GM12878 (cell line): ENCODE data around the gene DNAJA1. TPM values are rescaled to one million over a fixed set of nuclear protein-coding genes. Genes with fewer than 3 reads are reported as not detected.

ENCODE experiments used
- ATAC-seq: fragments of 200-7000 bp; cut with Tn5 transposase; 3 replicates; pipeline ENCODE4 v1.9.1; 2020; ENCODE audit warnings: mild to moderate bottlenecking, moderate library complexity
- BruUV-seq: library from RNA; stranded (reverse); fragments of 400-500 nt; replicated peaks from 2 replicates; lab custom pipeline; 2021; lab: Mats Ljungman, UMichigan
- CTCF ChIA-PET: fragments of 300-600 bp; sonication (Branson Sonifier 250); formaldehyde crosslinking; extraction: SDS; loops from one replicate; lab custom pipeline; 2021; ENCODE audit warnings: inconsistent platforms; lab: Yijun Ruan, JAX
- POLR2A ChIA-PET: fragments of 350-600 bp; formaldehyde crosslinking; extraction: SDS; loops from one replicate; lab custom pipeline; 2021; ENCODE audit warnings: inconsistent platforms; lab: Charles Lee
- RAD21 ChIA-PET: fragments of 300-600 bp; sonication (Branson Sonifier 250); formaldehyde crosslinking; loops from one replicate; lab custom pipeline; 2023; ENCODE audit warnings: antibody characterized with exemption; ENCODE audit not compliant: unreplicated experiment; lab: Charles Lee
- SMC1A ChIA-PET: fragments of 300-600 bp; sonication (Branson Sonifier 250); formaldehyde crosslinking; loops from one replicate; lab custom pipeline; 2023; ENCODE audit not compliant: unreplicated experiment, uncharacterized antibody; lab: Charles Lee
- DNase-seq: peaks from one replicate; pipeline ENCODE4 v3.0.0-alpha.2; 2011; ENCODE audit warnings: low read depth, low spot score
- FAIRE-seq: peaks from 3 replicates; lab custom pipeline; 2011; peaks lifted over from hg19 to GRCh38; lab: Jason Lieb, UNC
- H2AFZ ChIP-seq: 2 replicates; pipeline ENCODE4 v1.6.0; 2011; ENCODE audit warnings: low read depth, low read length, control low read depth; ENCODE audit not compliant: control insufficient read depth
- H3K27ac ChIP-seq: 2 replicates; pipeline ENCODE4 v1.5.1; 2011; ENCODE audit warnings: control low read depth; ENCODE audit not compliant: control insufficient read depth, insufficient read depth
- H3K27me3 ChIP-seq, 2 experiments: replicated peaks in 1 of 2; 2 replicates each; pipeline versions ENCODE4 v1.6.0 to v1.6.1; 2011; ENCODE audit warnings: low read length in 1 of 2; ENCODE audit not compliant: control insufficient read depth in 2 of 2, insufficient read depth in 2 of 2
- H3K36me3 ChIP-seq, 2 experiments: 2 replicates each; pipeline ENCODE4 v1.5.1; 2011; ENCODE audit warnings: low read length in 1 of 2; ENCODE audit not compliant: control insufficient read depth in 2 of 2, insufficient read depth in 2 of 2
- H3K4me1 ChIP-seq: 2 replicates; pipeline ENCODE4 v1.6.1; 2011; ENCODE audit warnings: mild to moderate bottlenecking, low read length, moderate library complexity, mixed read lengths; ENCODE audit not compliant: control insufficient read depth, insufficient read depth
- H3K4me2 ChIP-seq: 2 replicates; pipeline ENCODE4 v1.6.0; 2011; ENCODE audit warnings: control low read depth; ENCODE audit not compliant: control insufficient read depth, insufficient read depth
- H3K4me3 ChIP-seq: fragments of 200-600 bp; sonication (generic); 2 replicates; pipeline ENCODE4 v1.5.1; 2016
- H3K79me2 ChIP-seq: 2 replicates; pipeline ENCODE4 v1.6.0; 2011; ENCODE audit warnings: low read length; ENCODE audit not compliant: control insufficient read depth, insufficient read depth
- H3K9ac ChIP-seq: 2 replicates; pipeline ENCODE4 v1.8.0; 2011; ENCODE audit warnings: low read length, control low read depth, mixed read lengths; ENCODE audit not compliant: control insufficient read depth, insufficient read depth
- H3K9me3 ChIP-seq: replicated peaks from 3 replicates; pipeline ENCODE4 v1.5.1; 2011; ENCODE audit warnings: mild to moderate bottlenecking, low read length; ENCODE audit not compliant: control insufficient read depth, insufficient read depth
- H4K20me1 ChIP-seq: 2 replicates; pipeline ENCODE4 v1.6.0; 2011; ENCODE audit not compliant: control insufficient read depth, insufficient read depth
- BHLHE40 ChIP-seq, 2 experiments: fragments of 450-650 bp in 1 of 2; IDR thresholded peaks; 2 replicates each; pipeline ENCODE4 v1.6.1; 2011 to 2017; ENCODE audit warnings: low read depth in 2 of 2, borderline replicate concordance in 1 of 2, improper control_type of control experiment in 1 of 2, low read length in 1 of 2, mild to moderate bottlenecking in 1 of 2
- FOXK2 ChIP-seq: fragments of 450-650 bp; IDR thresholded peaks from 2 replicates; pipeline ENCODE4 v1.6.1; 2017; ENCODE audit warnings: mild to moderate bottlenecking, moderate library complexity
- IKZF1 ChIP-seq: fragments of 450-650 bp; conservative IDR thresholded peaks from 2 replicates; pipeline ENCODE4 v1.6.1; 2017; ENCODE audit warnings: antibody characterized with exemption, mild to moderate bottlenecking
- RCOR1 ChIP-seq: conservative IDR thresholded peaks from 2 replicates; pipeline ENCODE4 v1.6.1; 2012; ENCODE audit warnings: low read depth, low read length, improper control_type of control experiment
- WGBS: methylation state at CpG from one replicate; pipeline ENCODE4 v1.1.6; 2016; ENCODE audit warnings: low lambda C conversion rate; ENCODE audit not compliant: insufficient replicate concordance, insufficient coverage; ENCODE audit errors: missing lambda C conversion rate; 5-methylcytosine and 5-hydroxymethylcytosine counted together
- in situ Hi-C: fragments of 300-500 bp; cut with MboI; formaldehyde crosslinking; loops from 9 replicates; pipeline ENCODE4 v1.14.3; 2018; ENCODE audit warnings: mixed read lengths
- intact Hi-C: fragments of 100-400 bp; cut with micrococcal nuclease; formaldehyde crosslinking; loops from one replicate; pipeline ENCODE4 v1.14.2; 2022; ENCODE audit not compliant: unreplicated experiment
- polyA plus RNA-seq, 11 experiments: library from polyadenylated mRNA; depleted of rRNA in 4 of 11; unstranded in 6 of 11; stranded (reverse) in 5 of 11; fragments of >200 nt; fragmentation: Nextera tagmentation in 4 of 11; fragmentation: Illumina TruSeq in 1 of 11; extraction: Ambion mirVana in 4 of 11; extraction: Trizol in 1 of 11; gene quantifications; 1 replicate in 1 of 11; 2 replicates in 10 of 11; pipeline versions ENCODE4 v1.2.1 to v1.2.3, GENCODE V29; 2011 to 2016; ENCODE audit warnings: inconsistent platforms in 2 of 11, missing spikeins in 2 of 11, low read depth in 1 of 11
- total RNA-seq, 4 experiments: library from RNA; depleted of rRNA in 3 of 4; stranded (reverse); fragments of >200 nt in 3 of 4; fragmentation: Illumina TruSeq in 1 of 4; extraction: Trizol in 1 of 4; gene quantifications; 2 replicates each; pipeline versions ENCODE4 v1.2.1 to v1.2.3, GENCODE V29; 2013 to 2021
- TF ChIP-seq, protein P1 (sequence below): fragments of 150-350 bp; IDR thresholded peaks from 2 replicates; pipeline ENCODE4 v1.6.1; 2016; ENCODE audit warnings: low read depth, low read length
- TF ChIP-seq, protein P2 (sequence below): IDR thresholded peaks from 2 replicates; pipeline ENCODE4 v1.6.1; 2012; ENCODE audit warnings: improper control_type of control experiment, low read depth, low read length; ENCODE audit not compliant: insufficient replicate concordance

The DNAJA1 gene
- total and polyA plus RNA-seq, 10 of the 15 experiments (the other 5 are each of a cell fraction or from before 2014, with no cell fraction given), result 69.7 to 206 (median 146) TPM

GRCh38 chr9:33012328-33013069, 12.6 kb upstream of the DNAJA1 start:
- CTCF ChIA-PET, result interaction anchor here (1.1 kb wide), 1 partner anchor 11 kb away, joined by 3 read pairs; no protein-coding TSS in a partner anchor
- no peak overlapping the region for H3K9ac ChIP-seq
- 64% methylated on average over 3 of the region's 3 CpGs for WGBS
- TF ChIP-seq FOXK2, result no peak
- no peak for TF ChIP-seq BHLHE40 (IDR thresholded peaks at IDR 0.05; ENCODE audit: borderline replicate concordance in 1 of 2, low read depth in 2 of 2, low read length in 1 of 2)
- TF ChIP-seq, protein P1, sequence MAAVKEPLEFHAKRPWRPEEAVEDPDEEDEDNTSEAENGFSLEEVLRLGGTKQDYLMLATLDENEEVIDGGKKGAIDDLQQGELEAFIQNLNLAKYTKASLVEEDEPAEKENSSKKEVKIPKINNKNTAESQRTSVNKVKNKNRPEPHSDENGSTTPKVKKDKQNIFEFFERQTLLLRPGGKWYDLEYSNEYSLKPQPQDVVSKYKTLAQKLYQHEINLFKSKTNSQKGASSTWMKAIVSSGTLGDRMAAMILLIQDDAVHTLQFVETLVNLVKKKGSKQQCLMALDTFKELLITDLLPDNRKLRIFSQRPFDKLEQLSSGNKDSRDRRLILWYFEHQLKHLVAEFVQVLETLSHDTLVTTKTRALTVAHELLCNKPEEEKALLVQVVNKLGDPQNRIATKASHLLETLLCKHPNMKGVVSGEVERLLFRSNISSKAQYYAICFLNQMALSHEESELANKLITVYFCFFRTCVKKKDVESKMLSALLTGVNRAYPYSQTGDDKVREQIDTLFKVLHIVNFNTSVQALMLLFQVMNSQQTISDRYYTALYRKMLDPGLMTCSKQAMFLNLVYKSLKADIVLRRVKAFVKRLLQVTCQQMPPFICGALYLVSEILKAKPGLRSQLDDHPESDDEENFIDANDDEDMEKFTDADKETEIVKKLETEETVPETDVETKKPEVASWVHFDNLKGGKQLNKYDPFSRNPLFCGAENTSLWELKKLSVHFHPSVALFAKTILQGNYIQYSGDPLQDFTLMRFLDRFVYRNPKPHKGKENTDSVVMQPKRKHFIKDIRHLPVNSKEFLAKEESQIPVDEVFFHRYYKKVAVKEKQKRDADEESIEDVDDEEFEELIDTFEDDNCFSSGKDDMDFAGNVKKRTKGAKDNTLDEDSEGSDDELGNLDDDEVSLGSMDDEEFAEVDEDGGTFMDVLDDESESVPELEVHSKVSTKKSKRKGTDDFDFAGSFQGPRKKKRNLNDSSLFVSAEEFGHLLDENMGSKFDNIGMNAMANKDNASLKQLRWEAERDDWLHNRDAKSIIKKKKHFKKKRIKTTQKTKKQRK, result no peak
- TF ChIP-seq RCOR1, result no peak
- no peak for TF ChIP-seq IKZF1
- TF ChIP-seq, protein P2, sequence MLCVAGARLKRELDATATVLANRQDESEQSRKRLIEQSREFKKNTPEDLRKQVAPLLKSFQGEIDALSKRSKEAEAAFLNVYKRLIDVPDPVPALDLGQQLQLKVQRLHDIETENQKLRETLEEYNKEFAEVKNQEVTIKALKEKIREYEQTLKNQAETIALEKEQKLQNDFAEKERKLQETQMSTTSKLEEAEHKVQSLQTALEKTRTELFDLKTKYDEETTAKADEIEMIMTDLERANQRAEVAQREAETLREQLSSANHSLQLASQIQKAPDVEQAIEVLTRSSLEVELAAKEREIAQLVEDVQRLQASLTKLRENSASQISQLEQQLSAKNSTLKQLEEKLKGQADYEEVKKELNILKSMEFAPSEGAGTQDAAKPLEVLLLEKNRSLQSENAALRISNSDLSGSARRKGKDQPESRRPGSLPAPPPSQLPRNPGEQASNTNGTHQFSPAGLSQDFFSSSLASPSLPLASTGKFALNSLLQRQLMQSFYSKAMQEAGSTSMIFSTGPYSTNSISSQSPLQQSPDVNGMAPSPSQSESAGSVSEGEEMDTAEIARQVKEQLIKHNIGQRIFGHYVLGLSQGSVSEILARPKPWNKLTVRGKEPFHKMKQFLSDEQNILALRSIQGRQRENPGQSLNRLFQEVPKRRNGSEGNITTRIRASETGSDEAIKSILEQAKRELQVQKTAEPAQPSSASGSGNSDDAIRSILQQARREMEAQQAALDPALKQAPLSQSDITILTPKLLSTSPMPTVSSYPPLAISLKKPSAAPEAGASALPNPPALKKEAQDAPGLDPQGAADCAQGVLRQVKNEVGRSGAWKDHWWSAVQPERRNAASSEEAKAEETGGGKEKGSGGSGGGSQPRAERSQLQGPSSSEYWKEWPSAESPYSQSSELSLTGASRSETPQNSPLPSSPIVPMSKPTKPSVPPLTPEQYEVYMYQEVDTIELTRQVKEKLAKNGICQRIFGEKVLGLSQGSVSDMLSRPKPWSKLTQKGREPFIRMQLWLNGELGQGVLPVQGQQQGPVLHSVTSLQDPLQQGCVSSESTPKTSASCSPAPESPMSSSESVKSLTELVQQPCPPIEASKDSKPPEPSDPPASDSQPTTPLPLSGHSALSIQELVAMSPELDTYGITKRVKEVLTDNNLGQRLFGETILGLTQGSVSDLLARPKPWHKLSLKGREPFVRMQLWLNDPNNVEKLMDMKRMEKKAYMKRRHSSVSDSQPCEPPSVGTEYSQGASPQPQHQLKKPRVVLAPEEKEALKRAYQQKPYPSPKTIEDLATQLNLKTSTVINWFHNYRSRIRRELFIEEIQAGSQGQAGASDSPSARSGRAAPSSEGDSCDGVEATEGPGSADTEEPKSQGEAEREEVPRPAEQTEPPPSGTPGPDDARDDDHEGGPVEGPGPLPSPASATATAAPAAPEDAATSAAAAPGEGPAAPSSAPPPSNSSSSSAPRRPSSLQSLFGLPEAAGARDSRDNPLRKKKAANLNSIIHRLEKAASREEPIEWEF, result no peak
- TF ChIP-seq, all 136 proteins: peak for 0
- SMC1A ChIA-PET, result interaction anchor here (0.6 to 1.9 kb wide), 6 partner anchors 10 to 566 kb away, joined by 3 to 5 read pairs (median 4); no protein-coding TSS in a partner anchor
- DNase-seq (no peak), FAIRE-seq (no peak), ATAC-seq (no peak)
- no peaks in the 10 kb centered on the region for H3K36me3 ChIP-seq
- H2AFZ ChIP-seq, result no peak overlapping the region
- H3K27me3 ChIP-seq, result no peaks in the 10 kb centered on the region
- no peaks in the 10 kb centered on the region for H4K20me1 ChIP-seq
- no peak overlapping the region for H3K4me2 ChIP-seq
- no TSS peak for BruUV-seq
- POLR2A ChIA-PET, result interaction anchor here (1.3 to 1.5 kb wide), 2 partner anchors 10 to 14 kb away, joined by 4 to 5 read pairs; no protein-coding TSS in a partner anchor
- RAD21 ChIA-PET, result no interaction called here
- H3K4me3 ChIP-seq, result no peak overlapping the region
- no peaks in the 10 kb centered on the region for H3K4me1 ChIP-seq
- intact Hi-C loops, result no loop called here
- no peaks in the 10 kb centered on the region for H3K9me3 ChIP-seq
- in situ Hi-C loops, result no loop called here
- no peaks in the 10 kb centered on the region for H3K79me2 ChIP-seq
- no peak overlapping the region for H3K27ac ChIP-seq
